ENCODE results near the gene TECR.

GRCh38 chr19:14577885-14578427, 48.6 kb downstream of the TECR start:
- no peak for TF ChIP-seq CTCF (IDR thresholded peaks at IDR 0.05)
- no peak for TF ChIP-seq POLR2A (IDR thresholded peaks at IDR 0.05)

Data from thyroid gland (tissue), 4 donors.